ENCODE measurements around the gene BCL2L1. TPM values are rescaled to one million over a fixed set of nuclear protein-coding genes. Genes with fewer than 3 reads are reported as not detected.

Gene BCL2L1
- polyA plus RNA-seq, 1 donor, result 58.5 TPM

GRCh38 chr20:31738729-31739549 lies 16.3 kb upstream of the BCL2L1 start, which contains the start of gene TPX2:
TSS of gene TPX2 (plus strand) at chr20:31739290. CDS start at chr20:31757477, 18,187 bp downstream.
- H3K4me3 ChIP-seq (ENCODE audit: low read length), result peak within 1 kb of the TSS; percentile 76
- WGBS (ENCODE audit: insufficient coverage, low lambda C conversion rate), result no CpG with 5 or more reads among the region's 54 CpGs
- H3K4me1 ChIP-seq (ENCODE audit: control insufficient read depth, insufficient read depth, low read length), result no peaks in the 10 kb centered on the region
- peak within 1 kb of the TSS; percentile 58 for H3K27ac ChIP-seq (ENCODE audit: low read length)
- H3K27me3 ChIP-seq (ENCODE audit: control insufficient read depth, insufficient read depth, low read length), result no peaks in the 10 kb centered on the region
- no peaks in the 10 kb centered on the region for H3K9me3 ChIP-seq (ENCODE audit: control insufficient read depth, low read depth, low read length)
- no peaks in the 10 kb centered on the region for H3K36me3 ChIP-seq (ENCODE audit: control insufficient read depth, insufficient read depth, low read length)
- DNase-seq, result peak; percentile 96 to 97

DNA sequence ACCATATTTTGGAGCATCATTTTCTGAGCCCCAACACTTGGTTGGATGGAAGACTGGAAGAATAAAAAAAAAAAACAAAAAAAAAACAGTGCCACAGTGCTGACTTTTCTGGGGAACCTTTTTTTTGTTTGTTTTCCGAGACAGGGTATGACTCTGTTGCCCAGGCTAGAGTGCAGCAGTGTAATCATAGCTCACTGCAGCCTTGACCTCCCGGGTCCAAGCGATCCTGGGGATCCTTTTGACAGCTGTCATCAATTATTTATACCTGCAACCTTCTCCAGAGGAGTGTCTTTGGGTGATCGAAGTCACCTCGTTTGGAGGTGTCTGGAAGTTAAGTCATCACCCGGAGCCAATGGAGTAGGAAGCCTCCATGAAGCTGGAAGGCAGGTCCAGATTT lies 8.7 kb upstream of the BCL2L1 start:
- H3K9me3 ChIP-seq (ENCODE audit: control insufficient read depth, low read depth, low read length), result no peaks in the 10 kb centered on the region
- H3K27me3 ChIP-seq (ENCODE audit: control insufficient read depth, insufficient read depth, low read length), result no peaks in the 10 kb centered on the region
- DNase-seq, result no peak
- H3K4me1 ChIP-seq (ENCODE audit: control insufficient read depth, insufficient read depth, low read length), result no peaks in the 10 kb centered on the region
- no peak overlapping the region for H3K4me3 ChIP-seq (ENCODE audit: low read length)
- no CpG with 5 or more reads among the region's 6 CpGs for WGBS (ENCODE audit: insufficient coverage, low lambda C conversion rate)
- H3K27ac ChIP-seq (ENCODE audit: low read length), result no peak overlapping the region
- H3K36me3 ChIP-seq (ENCODE audit: control insufficient read depth, insufficient read depth, low read length), result no peaks in the 10 kb centered on the region

DNA sequence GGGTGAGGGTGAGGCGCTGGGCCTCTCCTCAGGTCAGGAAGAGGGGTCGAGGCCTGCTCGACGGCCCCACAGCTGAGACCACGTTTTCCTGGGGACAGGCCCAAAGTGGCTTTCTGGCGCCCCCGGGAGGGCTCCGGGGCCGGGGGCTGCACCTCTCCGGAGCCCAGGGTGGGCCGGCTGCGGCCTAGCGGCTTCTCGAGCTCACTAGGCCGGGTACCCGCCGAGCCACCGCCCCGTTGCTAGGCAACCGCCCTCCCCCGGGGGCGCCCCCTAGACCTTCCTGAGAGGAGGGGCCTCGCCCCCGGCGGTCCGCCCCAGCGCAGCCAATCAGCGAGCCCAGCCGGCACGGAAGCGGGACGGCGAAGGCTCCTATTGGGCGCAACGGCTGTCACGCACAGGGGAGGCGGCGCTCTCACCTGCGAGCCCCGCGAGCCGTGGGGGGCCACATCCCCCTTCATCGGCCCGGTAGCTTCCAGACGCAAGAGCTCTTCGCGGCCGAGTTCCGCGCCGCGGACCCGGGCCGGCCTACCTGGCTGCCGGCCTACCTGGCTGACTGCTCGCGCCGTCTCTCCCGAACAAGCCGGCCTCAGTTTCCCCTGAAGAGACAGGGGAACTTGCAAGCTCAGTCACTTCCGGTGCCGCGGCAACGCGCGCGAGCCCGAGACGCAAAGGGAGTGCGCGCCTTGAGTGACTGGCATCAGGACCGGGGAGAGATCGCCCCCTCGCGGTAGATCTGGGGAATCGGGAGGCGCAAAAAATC lies 831 bp upstream of the BCL2L1 start:
- H3K4me1 ChIP-seq (ENCODE audit: control insufficient read depth, insufficient read depth, low read length), result peaks cover 17% of the 10 kb centered on the region
- H3K9me3 ChIP-seq (ENCODE audit: control insufficient read depth, low read depth, low read length), result no peaks in the 10 kb centered on the region
- H3K27ac ChIP-seq (ENCODE audit: low read length), result peak overlapping the region; percentile 96
- peak overlapping the region; percentile 87 for H3K4me3 ChIP-seq (ENCODE audit: low read length)
- WGBS (ENCODE audit: insufficient coverage, low lambda C conversion rate), result no CpG with 5 or more reads among the region's 77 CpGs
- DNase-seq, result peak; percentile 97 to 99
- H3K27me3 ChIP-seq (ENCODE audit: control insufficient read depth, insufficient read depth, low read length), result no peaks in the 10 kb centered on the region
- peaks cover 7% of the 10 kb centered on the region for H3K36me3 ChIP-seq (ENCODE audit: control insufficient read depth, insufficient read depth, low read length)

DNA sequence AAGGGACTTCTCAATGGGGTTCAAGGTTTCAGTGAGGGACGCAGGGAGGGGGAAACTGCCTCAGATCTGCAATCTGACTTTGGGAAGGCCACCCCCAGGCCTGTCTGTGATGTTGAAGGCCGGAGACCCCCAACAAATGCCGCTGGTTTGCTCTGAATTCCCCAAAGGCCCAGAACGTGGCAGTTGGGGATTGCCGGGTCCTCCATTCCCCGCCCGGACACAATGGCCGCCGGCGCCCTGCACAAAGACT lies 326 bp upstream of the BCL2L1 start:
- H3K27me3 ChIP-seq (ENCODE audit: control insufficient read depth, insufficient read depth, low read length), result no peaks in the 10 kb centered on the region
- no peaks in the 10 kb centered on the region for H3K9me3 ChIP-seq (ENCODE audit: control insufficient read depth, low read depth, low read length)
- H3K4me1 ChIP-seq (ENCODE audit: control insufficient read depth, insufficient read depth, low read length), result peaks cover 19% of the 10 kb centered on the region
- no CpG with 5 or more reads among the region's 10 CpGs for WGBS (ENCODE audit: insufficient coverage, low lambda C conversion rate)
- peaks cover 9% of the 10 kb centered on the region for H3K36me3 ChIP-seq (ENCODE audit: control insufficient read depth, insufficient read depth, low read length)
- H3K27ac ChIP-seq (ENCODE audit: low read length), result peak overlapping the region; percentile 96
- DNase-seq, result no peak
- H3K4me3 ChIP-seq (ENCODE audit: low read length), result peak overlapping the region; percentile 87

DNA sequence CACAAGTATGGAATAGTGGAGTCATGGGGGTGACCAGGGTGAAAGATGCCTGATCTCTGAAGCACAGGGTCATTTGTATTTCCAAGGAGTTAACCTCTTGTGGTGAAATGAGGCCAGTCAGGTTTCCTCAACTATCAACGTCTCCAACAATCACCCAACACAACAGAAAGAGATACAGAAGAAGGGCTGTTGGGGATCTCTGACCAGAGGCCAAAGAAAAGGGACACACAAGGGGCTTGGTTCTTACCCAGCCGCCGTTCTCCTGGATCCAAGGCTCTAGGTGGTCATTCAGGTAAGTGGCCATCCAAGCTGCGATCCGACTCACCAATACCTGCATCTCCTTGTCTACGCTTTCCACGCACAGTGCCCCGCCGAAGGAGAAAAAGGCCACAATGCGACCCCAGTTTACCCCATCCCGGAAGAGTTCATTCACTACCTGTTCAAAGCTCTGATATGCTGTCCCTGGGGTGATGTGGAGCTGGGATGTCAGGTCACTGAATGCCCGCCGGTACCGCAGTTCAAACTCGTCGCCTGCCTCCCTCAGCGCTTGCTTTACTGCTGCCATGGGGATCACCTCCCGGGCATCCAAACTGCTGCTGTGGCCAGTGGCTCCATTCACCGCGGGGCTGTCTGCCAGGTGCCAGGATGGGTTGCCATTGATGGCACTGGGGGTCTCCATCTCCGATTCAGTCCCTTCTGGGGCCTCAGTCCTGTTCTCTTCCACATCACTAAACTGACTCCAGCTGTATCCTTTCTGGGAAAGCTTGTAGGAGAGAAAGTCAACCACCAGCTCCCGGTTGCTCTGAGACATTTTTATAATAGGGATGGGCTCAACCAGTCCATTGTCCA lies 1.0 kb downstream of the BCL2L1 start:
- Histone ChIP-seq H3K4me3 (ENCODE audit: low read length) (peak overlapping the region; percentile 87), H3K4me1 (ENCODE audit: control insufficient read depth, insufficient read depth, low read length) (peaks cover 30% of the 10 kb centered on the region), H3K9me3 (ENCODE audit: control insufficient read depth, low read depth, low read length) (no peaks in the 10 kb centered on the region), H3K27me3 (ENCODE audit: control insufficient read depth, insufficient read depth, low read length) (no peaks in the 10 kb centered on the region), H3K36me3 (ENCODE audit: control insufficient read depth, insufficient read depth, low read length) (peaks cover 15% of the 10 kb centered on the region), H3K27ac (ENCODE audit: low read length) (peak overlapping the region; percentile 96)
- no CpG with 5 or more reads among the region's 22 CpGs for WGBS (ENCODE audit: insufficient coverage, low lambda C conversion rate)
- DNase-seq, result peak in 1 of 2 donors; percentile 52

GRCh38 chr20:31720486-31721407 lies 1.9 kb downstream of the BCL2L1 start:
- Histone ChIP-seq H3K27me3 (ENCODE audit: control insufficient read depth, insufficient read depth, low read length) (no peaks in the 10 kb centered on the region), H3K27ac (ENCODE audit: low read length) (peak overlapping the region; percentile 96), H3K4me1 (ENCODE audit: control insufficient read depth, insufficient read depth, low read length) (peaks cover 32% of the 10 kb centered on the region), H3K4me3 (ENCODE audit: low read length) (peak overlapping the region; percentile 87), H3K36me3 (ENCODE audit: control insufficient read depth, insufficient read depth, low read length) (peaks cover 16% of the 10 kb centered on the region), H3K9me3 (ENCODE audit: control insufficient read depth, low read depth, low read length) (no peaks in the 10 kb centered on the region)
- DNase-seq, result peak; percentile 87 to 93
- WGBS (ENCODE audit: insufficient coverage, low lambda C conversion rate), result 38% methylated on average over 1 of the region's 7 CpGs

GRCh38 chr20:31719644-31720485 lies 2.8 kb downstream of the BCL2L1 start:
- Histone ChIP-seq H3K4me3 (ENCODE audit: low read length) (peak overlapping the region; percentile 87), H3K4me1 (ENCODE audit: control insufficient read depth, insufficient read depth, low read length) (peaks cover 32% of the 10 kb centered on the region), H3K36me3 (ENCODE audit: control insufficient read depth, insufficient read depth, low read length) (peaks cover 20% of the 10 kb centered on the region), H3K27me3 (ENCODE audit: control insufficient read depth, insufficient read depth, low read length) (no peaks in the 10 kb centered on the region), H3K27ac (ENCODE audit: low read length) (peak overlapping the region; percentile 96), H3K9me3 (ENCODE audit: control insufficient read depth, low read depth, low read length) (no peaks in the 10 kb centered on the region)
- peak; percentile 86 to 89 for DNase-seq
- WGBS (ENCODE audit: insufficient coverage, low lambda C conversion rate), result no CpG with 5 or more reads among the region's 2 CpGs

GRCh38 chr20:31718952-31719643 lies 3.6 kb downstream of the BCL2L1 start:
- Histone ChIP-seq H3K27ac (ENCODE audit: low read length) (peak overlapping the region; percentile 96), H3K36me3 (ENCODE audit: control insufficient read depth, insufficient read depth, low read length) (peaks cover 24% of the 10 kb centered on the region), H3K9me3 (ENCODE audit: control insufficient read depth, low read depth, low read length) (no peaks in the 10 kb centered on the region), H3K4me1 (ENCODE audit: control insufficient read depth, insufficient read depth, low read length) (peaks cover 32% of the 10 kb centered on the region), H3K27me3 (ENCODE audit: control insufficient read depth, insufficient read depth, low read length) (no peaks in the 10 kb centered on the region), H3K4me3 (ENCODE audit: low read length) (peak overlapping the region; percentile 87)
- no CpG with 5 or more reads among the region's 6 CpGs for WGBS (ENCODE audit: insufficient coverage, low lambda C conversion rate)
- DNase-seq, result peak in 1 of 2 donors; percentile 65

Data from large intestine (tissue), 3 donors.